Measurements from ENCODE around the gene CD300LG. TPM values are rescaled to one million over a fixed set of nuclear protein-coding genes. Genes with fewer than 3 reads are reported as not detected.

The CD300LG gene
- total RNA-seq, 1 experiment from 2014 or later: not detected

GRCh38 chr17:43907425-43907981, 60.5 kb downstream of the CD300LG start, which contains the start of gene MPP2:
Gene MPP2 (minus strand): TSS chr17:43907536. CDS start chr17:43904460, 3,076 bp downstream.
- DNase-seq (ENCODE audit: low spot score): no peak

GRCh38 chr17:43907998-43908721, 61.2 kb downstream of the CD300LG start:
- DNase-seq (ENCODE audit: low spot score): no peak

- DNase-seq (ENCODE audit: low spot score): no peak
These were observed 62.7 kb downstream of the CD300LG start for GRCh38 chr17:43909537-43910231.

GRCh38 chr17:43911904-43912303, 64.9 kb downstream of the CD300LG start:
- DNase-seq (ENCODE audit: low spot score): no peak

- no peak for DNase-seq (ENCODE audit: low spot score)
These were observed 65.8 kb downstream of the CD300LG start for GRCh38 chr17:43912635-43913304.

Other genes starting within 250 kb of the CD300LG start
- not detected in 2 replicates for gene MEOX1, start 185.3 kb upstream of the CD300LG start, total RNA-seq (2014; rRNA removed; shearing (Covaris generic))
- gene SOST, start 88.4 kb upstream of the CD300LG start, total RNA-seq (2014; rRNA removed; shearing (Covaris generic)): 0.07 and 0.24 TPM in 2 replicates
- gene DUSP3, start 68.2 kb upstream of the CD300LG start, total RNA-seq (2014; rRNA removed; shearing (Covaris generic)): 74.8 and 84.6 TPM in 2 replicates
- 0.24 TPM in 1 of 2 replicates, not detected in the other for gene CFAP97D1, start 66.7 kb upstream of the CD300LG start, total RNA-seq (2014; rRNA removed; shearing (Covaris generic))
- 11.6 and 19.1 TPM in 2 replicates for gene MPP3, start 14.0 kb upstream of the CD300LG start, total RNA-seq (2014; rRNA removed; shearing (Covaris generic))
- 4.8 TPM in 2 replicates for gene MPP2, start 60.4 kb downstream of the CD300LG start, total RNA-seq (2014; rRNA removed; shearing (Covaris generic))
- not detected in 2 replicates for gene PPY, start 95.3 kb downstream of the CD300LG start, total RNA-seq (2014; rRNA removed; shearing (Covaris generic))
- gene PYY, start 106.8 kb downstream of the CD300LG start, total RNA-seq (2014; rRNA removed; shearing (Covaris generic)): not detected in 2 replicates
- gene NAGS, start 157.4 kb downstream of the CD300LG start, total RNA-seq (2014; rRNA removed; shearing (Covaris generic)): 1.1 and 1.4 TPM in 2 replicates
- 48.3 and 73.8 TPM in 2 replicates for gene TMEM101, start 167.8 kb downstream of the CD300LG start, total RNA-seq (2014; rRNA removed; shearing (Covaris generic))
- gene LSM12, start 219.5 kb downstream of the CD300LG start, total RNA-seq (2014; rRNA removed; shearing (Covaris generic)): 49.8 and 62.1 TPM in 2 replicates
- 79.4 and 89.1 TPM in 2 replicates for gene G6PC3, start 223.6 kb downstream of the CD300LG start, total RNA-seq (2014; rRNA removed; shearing (Covaris generic))

Data from A172 (cell line).